ENCODE results near the gene TRAPPC14. TPM values are rescaled to one million over a fixed set of nuclear protein-coding genes. Genes with fewer than 3 reads are reported as not detected.

Gene TRAPPC14
- total RNA-seq, 1 experiment from 2014 or later: 19.2 TPM

DNA sequence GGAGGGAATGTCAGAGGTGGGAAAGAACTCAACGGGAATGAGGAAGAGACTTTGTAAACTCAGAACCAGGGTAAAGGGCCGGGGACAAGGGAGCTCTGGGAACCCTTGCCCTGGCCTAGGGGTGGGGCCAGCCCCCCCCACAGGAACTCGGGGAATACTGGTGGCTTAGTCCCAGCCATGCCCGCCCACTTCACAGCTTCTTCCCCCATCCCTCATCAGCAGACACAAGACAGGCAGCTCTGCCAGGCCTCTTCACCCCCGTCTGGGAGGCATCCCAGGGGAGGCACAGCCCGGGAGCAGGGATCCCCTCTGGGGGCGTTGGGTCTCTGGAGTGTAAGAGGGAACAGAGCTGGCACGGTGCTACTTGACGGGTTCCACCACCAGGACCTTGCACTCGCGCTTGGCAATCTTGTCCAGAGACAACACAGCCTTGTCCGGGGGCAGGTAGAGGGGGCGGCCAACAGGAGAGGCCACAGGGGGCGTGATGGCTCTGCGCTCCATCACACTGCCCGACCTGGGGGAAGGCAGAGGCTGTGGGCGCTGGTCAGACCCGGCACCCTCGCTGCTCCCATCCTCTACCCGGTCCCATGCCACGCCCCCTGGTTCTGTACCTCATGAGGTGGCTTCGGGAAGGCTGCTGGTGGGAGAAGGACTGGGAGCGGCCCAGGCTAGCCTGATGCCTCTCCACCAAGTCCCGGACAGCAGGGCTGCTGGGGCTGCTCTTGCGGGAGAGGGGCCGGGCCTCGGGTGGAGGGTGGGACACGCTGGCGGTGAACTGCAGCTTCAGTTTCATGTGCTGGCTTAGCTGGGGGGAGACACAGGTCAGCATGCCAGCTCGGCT lies 3.7 kb downstream of the TRAPPC14 start:
- intact Hi-C loops (cut with micrococcal nuclease): no loop called here
- CTCF ChIA-PET: no interaction called here
- peaks cover 19% of the 10 kb centered on the region for H3K4me1 ChIP-seq (ENCODE audit: insufficient read depth, low read length)
- DNase-seq: no peak
- no TSS peak for BruUV-seq (replicated peaks)
- no peak overlapping the region for H3K9ac ChIP-seq (ENCODE audit: low read length)
- H3K79me2 ChIP-seq (ENCODE audit: low read length): peaks cover 40% of the 10 kb centered on the region
- TF ChIP-seq, protein P1, sequence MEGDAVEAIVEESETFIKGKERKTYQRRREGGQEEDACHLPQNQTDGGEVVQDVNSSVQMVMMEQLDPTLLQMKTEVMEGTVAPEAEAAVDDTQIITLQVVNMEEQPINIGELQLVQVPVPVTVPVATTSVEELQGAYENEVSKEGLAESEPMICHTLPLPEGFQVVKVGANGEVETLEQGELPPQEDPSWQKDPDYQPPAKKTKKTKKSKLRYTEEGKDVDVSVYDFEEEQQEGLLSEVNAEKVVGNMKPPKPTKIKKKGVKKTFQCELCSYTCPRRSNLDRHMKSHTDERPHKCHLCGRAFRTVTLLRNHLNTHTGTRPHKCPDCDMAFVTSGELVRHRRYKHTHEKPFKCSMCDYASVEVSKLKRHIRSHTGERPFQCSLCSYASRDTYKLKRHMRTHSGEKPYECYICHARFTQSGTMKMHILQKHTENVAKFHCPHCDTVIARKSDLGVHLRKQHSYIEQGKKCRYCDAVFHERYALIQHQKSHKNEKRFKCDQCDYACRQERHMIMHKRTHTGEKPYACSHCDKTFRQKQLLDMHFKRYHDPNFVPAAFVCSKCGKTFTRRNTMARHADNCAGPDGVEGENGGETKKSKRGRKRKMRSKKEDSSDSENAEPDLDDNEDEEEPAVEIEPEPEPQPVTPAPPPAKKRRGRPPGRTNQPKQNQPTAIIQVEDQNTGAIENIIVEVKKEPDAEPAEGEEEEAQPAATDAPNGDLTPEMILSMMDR (conservative IDR thresholded peaks at IDR 0.05; ENCODE audit: low read depth, low read length): no peak
- TF ChIP-seq EZH2 (IDR thresholded peaks at IDR 0.05; ENCODE audit: low read length, unreplicated experiment) (no peak), EZH2phosphoT487 (IDR thresholded peaks at IDR 0.05; ENCODE audit: borderline replicate concordance, low read length) (no peak)
- H3K4me2 ChIP-seq (ENCODE audit: low read length): no peak overlapping the region
- peaks cover 10% of the 10 kb centered on the region; the same call in 1 of the 2 replicates for H3K36me3 ChIP-seq (ENCODE audit: low read depth, low read length)
- H3K9me3 ChIP-seq (ENCODE audit: low read length): no peaks in the 10 kb centered on the region
- no peaks in the 10 kb centered on the region for H3F3A ChIP-seq (ENCODE audit: low read length, unreplicated experiment)
- no peak overlapping the region for H3K4me3 ChIP-seq (ENCODE audit: low read length)
- H3K27ac ChIP-seq (ENCODE audit: low read length): no peak overlapping the region
- POLR2A ChIA-PET (ENCODE audit: unreplicated experiment): interaction anchor here (0.6 kb wide), 1 partner anchor 34 kb away, joined by 5 read pairs; no protein-coding TSS in a partner anchor
- peaks cover 6% of the 10 kb centered on the region; the same call in 1 of the 2 replicates for H4K20me1 ChIP-seq (ENCODE audit: low read length)
- H3K9me2 ChIP-seq (replicated peaks; ENCODE audit: low read length): no peaks in the 10 kb centered on the region
- H3K27me3 ChIP-seq (ENCODE audit: low read length): no peaks in the 10 kb centered on the region
- H2AFZ ChIP-seq (ENCODE audit: low read length): no peak overlapping the region
- no peak for ATAC-seq

DNA sequence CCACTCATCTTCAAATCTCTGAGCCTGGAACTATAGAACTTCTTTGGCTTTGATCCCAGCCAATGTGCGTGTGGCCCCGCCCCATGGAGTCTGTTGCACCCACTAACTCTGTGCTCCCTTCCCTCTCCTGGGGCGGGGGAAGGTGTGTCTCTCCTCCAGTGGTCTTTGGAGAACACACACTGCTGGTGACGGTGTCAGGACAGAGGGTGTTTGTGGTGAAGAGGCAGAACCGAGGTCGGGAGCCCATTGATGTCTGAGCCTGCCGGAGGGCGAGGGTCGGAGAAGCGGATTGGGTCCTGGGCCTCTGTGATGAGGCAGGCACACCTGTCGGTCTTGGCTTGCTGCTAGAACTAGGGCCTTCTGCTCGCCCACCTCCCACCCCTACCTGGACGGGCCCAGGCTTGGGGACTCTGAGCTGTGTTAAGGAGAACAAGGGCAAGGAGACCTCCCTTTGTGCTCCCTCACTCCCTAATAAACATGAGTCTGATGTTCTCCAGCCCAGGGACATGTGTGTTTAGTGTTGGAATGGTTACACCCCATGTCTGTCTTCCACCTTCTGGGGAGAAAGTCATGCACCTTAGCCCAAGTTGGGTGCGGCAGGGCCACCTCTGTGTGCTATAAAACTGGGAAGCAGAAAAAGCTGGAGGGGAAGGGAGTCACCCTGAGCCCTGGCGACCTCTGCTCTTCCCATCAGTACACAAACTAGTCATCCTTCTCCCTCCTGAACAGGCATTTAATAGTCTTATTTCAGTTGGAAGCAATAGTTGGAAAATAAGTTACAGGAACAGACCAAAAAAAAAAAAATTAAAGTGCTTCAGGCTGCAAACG lies 4.6 kb downstream of the TRAPPC14 start:
- H4K20me1 ChIP-seq (ENCODE audit: low read length): peaks cover 6% of the 10 kb centered on the region; the same call in 1 of the 2 replicates
- intact Hi-C loops (cut with micrococcal nuclease): no loop called here
- H3K79me2 ChIP-seq (ENCODE audit: low read length): peaks cover 49% of the 10 kb centered on the region
- H3K27me3 ChIP-seq (ENCODE audit: low read length): no peaks in the 10 kb centered on the region
- no peak overlapping the region for H3K27ac ChIP-seq (ENCODE audit: low read length)
- ChIA-PET POLR2A (ENCODE audit: unreplicated experiment) (no interaction called here), CTCF (no interaction called here)
- H2AFZ ChIP-seq (ENCODE audit: low read length): no peak overlapping the region
- BruUV-seq (replicated peaks): no TSS peak
- no peaks in the 10 kb centered on the region for H3F3A ChIP-seq (ENCODE audit: low read length, unreplicated experiment)
- TF ChIP-seq EZH2phosphoT487 (IDR thresholded peaks at IDR 0.05; ENCODE audit: borderline replicate concordance, low read length): no peak
- TF ChIP-seq, protein P1 (conservative IDR thresholded peaks at IDR 0.05; ENCODE audit: low read depth, low read length): no peak
- H3K4me1 ChIP-seq (ENCODE audit: insufficient read depth, low read length): peaks cover 21% of the 10 kb centered on the region
- no peaks in the 10 kb centered on the region for H3K9me3 ChIP-seq (ENCODE audit: low read length)
- H3K4me2 ChIP-seq (ENCODE audit: low read length): no peak overlapping the region
- no peak overlapping the region for H3K4me3 ChIP-seq (ENCODE audit: low read length)
- H3K9ac ChIP-seq (ENCODE audit: low read length): no peak overlapping the region
- H3K9me2 ChIP-seq (replicated peaks; ENCODE audit: low read length): no peaks in the 10 kb centered on the region
- DNase-seq (no peak), ATAC-seq (no peak)
- H3K36me3 ChIP-seq (ENCODE audit: low read depth, low read length): peaks cover 10% of the 10 kb centered on the region; the same call in 1 of the 2 replicates
